22Rv1 (cell line): ENCODE results near the gene TNFAIP8.

Experiments used
- H3K27ac ChIP-seq: fragments of 450-650 bp; 2 replicates; pipeline ENCODE4 v1.5.1; 2017
- ZFX ChIP-seq: fragments of 450-650 bp; IDR thresholded peaks from 2 replicates; pipeline ENCODE4 v1.6.1; 2017; ENCODE audit warnings: antibody characterized with exemption, borderline replicate concordance
- TF ChIP-seq, protein P1 (sequence below): fragments of 450-650 bp; IDR thresholded peaks from 2 replicates; pipeline ENCODE4 v1.5.1; 2017; ENCODE audit warnings: mild to moderate bottlenecking

The TNFAIP8 gene

DNA sequence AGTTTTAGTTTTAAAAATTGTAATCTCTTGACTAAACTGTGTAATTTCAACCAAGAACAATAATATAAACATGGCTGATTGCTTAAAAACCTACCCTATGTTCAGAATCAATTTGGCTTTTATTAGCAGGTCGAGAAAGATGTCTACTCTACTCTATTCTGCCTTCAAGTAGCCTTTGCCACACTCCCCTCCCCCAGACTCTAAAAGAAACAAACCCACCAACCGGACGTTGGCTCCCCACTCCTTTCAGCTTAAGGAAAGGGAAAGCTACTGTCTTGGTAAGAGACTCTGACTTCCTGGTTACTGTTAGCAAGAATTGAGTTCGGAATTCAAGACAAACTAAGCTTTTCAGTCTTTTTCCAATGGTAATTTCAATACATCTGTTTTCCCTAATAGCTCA lies 46.7 kb downstream of the TNFAIP8 start:
- TF ChIP-seq, protein P1, sequence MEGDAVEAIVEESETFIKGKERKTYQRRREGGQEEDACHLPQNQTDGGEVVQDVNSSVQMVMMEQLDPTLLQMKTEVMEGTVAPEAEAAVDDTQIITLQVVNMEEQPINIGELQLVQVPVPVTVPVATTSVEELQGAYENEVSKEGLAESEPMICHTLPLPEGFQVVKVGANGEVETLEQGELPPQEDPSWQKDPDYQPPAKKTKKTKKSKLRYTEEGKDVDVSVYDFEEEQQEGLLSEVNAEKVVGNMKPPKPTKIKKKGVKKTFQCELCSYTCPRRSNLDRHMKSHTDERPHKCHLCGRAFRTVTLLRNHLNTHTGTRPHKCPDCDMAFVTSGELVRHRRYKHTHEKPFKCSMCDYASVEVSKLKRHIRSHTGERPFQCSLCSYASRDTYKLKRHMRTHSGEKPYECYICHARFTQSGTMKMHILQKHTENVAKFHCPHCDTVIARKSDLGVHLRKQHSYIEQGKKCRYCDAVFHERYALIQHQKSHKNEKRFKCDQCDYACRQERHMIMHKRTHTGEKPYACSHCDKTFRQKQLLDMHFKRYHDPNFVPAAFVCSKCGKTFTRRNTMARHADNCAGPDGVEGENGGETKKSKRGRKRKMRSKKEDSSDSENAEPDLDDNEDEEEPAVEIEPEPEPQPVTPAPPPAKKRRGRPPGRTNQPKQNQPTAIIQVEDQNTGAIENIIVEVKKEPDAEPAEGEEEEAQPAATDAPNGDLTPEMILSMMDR = no peak
- no peak for TF ChIP-seq ZFX
- H3K27ac ChIP-seq = no peak overlapping the region

DNA sequence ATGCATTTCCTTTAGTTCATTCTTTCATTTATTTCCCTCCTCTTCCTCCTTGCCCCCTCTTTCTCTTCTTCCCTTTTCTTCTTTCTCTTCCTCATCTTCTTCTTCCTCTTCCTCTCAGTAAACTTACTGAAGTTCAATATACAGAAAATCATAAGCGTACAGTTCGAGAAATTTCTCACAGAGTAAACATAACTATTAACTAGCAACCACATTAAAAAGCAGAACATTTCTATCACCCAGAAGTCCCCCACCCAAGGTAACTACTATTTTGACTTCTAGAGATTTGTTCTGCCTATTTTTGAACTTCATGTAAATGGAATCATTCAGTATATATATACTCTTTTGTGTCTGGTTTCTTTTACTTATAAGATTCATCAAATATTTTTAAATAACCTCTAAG lies 48.2 kb downstream of the TNFAIP8 start:
- no peak overlapping the region for H3K27ac ChIP-seq
- TF ChIP-seq ZFX = no peak
- TF ChIP-seq, protein P1 = no peak

DNA sequence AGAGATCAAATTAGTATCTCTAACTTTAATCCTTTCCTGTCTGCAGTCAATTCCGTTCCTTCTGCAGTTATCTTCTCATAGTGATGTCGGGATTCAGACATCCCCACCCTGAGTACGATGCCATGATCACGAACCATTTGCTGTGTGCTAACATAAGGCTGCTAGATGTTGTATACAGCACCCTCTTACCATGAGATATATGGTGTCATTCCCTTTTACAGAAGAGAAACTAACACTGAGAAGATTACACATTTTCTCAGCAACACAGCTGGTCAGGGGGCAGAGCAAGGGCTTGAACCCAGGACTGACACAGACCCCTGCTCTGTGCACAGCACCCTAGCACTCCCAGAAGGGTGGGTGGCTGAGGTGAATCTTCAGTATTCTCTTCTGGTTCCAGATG lies 49.6 kb downstream of the TNFAIP8 start:
- TF ChIP-seq, protein P1 = no peak
- no peak for TF ChIP-seq ZFX
- no peak overlapping the region for H3K27ac ChIP-seq

DNA sequence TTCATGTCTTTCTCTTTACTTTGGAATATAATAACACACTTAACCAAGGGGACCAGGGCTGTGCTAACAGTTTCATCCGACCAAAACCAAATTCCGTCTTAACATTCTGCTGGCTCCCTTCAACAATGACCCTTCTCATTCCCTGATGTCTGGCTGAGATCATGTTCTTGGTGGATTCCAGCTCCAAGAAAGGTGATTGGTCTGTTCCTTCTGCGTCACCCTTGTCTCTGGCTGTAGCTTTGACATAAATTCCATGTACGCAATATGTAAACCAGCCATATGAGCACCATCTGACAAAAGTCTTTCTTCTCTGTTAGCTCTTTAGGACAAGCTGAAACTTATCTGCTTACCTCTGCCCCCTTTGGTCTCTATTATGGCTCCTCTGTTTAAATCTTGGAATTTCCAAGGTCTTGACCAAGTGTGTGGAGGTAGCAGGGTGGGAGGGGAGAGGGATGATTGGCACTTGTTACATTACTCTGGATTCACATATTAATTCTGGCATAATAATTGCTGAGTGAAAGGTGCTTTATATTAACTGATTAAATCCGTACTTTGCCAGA lies 50.8 kb downstream of the TNFAIP8 start:
- no peak overlapping the region for H3K27ac ChIP-seq
- TF ChIP-seq ZFX = no peak
- TF ChIP-seq, protein P1 = no peak

DNA sequence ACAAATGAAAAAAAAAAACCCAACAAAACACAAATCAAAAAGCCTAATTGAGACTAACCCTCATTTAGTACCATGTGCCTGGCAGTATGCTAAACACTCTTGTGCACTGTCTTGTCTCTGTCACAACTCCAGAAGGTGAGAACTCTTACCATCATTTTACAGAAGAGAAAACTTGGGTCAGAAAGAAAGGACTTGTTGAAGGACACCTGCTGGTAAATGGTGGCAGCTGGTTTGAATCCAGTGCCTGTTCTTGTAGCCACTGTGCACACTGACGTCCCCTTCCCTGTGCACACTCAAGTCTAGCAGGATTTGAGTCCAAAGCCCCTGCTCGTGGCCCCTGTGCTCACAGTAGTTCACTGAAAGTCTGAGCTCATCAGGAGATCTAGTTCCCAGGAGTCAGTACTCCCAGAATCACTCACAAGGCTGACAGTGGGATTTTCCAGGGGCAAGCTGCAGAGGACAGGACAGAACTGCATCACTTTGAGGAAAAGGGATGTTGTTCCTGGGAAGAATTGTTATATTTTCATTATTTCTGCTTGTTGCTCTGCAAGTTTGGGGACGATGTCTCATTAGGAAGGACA lies 53.5 kb downstream of the TNFAIP8 start:
- H3K27ac ChIP-seq = no peak overlapping the region
- TF ChIP-seq, protein P1 = no peak
- TF ChIP-seq ZFX = no peak

DNA sequence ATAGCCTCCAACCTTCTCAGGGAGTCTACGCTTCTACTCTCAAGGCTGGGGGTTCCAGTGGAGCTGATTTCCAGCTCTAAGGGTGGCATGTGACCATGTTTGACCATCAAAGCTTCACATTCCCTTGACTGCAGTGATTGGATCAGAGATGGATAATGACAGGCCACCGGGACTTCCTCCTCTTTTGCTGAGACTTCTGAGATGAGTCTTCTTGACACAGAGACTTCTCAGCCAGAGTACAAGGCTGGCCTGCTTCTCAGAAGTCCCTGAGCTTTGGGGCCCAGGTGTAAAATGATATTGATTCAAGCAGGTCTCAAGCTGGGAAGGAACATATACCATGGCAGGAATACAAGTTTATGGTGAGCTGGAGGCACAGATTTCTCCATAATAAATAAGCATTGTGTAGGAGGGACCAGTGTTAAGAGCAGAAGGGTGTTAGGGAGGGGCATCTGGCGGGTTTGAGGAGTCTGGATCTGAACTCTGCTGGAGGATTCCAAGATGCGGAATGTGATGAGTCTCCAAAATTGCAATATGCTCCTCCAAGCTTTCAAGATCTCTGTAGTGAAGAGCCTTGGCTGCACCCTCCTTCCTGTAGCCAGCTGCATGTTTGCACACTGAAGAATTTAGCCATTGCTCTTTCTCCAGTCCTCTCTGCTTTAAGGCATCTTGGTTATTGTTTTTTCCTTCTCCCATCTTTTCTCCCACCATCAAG lies 54.8 kb downstream of the TNFAIP8 start:
- TF ChIP-seq ZFX = no peak
- TF ChIP-seq, protein P1 = no peak
- no peak overlapping the region for H3K27ac ChIP-seq
